Endometrial microvascular endothelial cells (primary cell): ENCODE results near the gene IL9R. TPM values are rescaled to one million over a fixed set of nuclear protein-coding genes. Genes with fewer than 3 reads are reported as not detected.
"Not testable (repeated sequence)": the region's sequence is repeated elsewhere in the genome, so short reads cannot be mapped to it uniquely, and the experiment has no call there.

Experiments
- in situ Hi-C: cut with HindIII; loops from 2 replicates; pipeline ENCODE4 v1.10.0; 2017; ENCODE audit warnings: low sequenced_read_pairs, low pct_unique_long_range_greater_than_20kb; ENCODE audit errors: inconsistent ontology term
- total RNA-seq: library from RNA; depleted of rRNA; stranded (reverse); fragments of >200 nt; gene quantifications from one replicate; pipeline ENCODE4 v1.2.3, GENCODE V29; 2015; ENCODE audit errors: inconsistent ontology term

IL9R gene
- total RNA-seq: not detected

GRCh38 chrX:155997436-155997835, at the start of gene IL9R:
Gene IL9R (plus strand): TSS chrX:155997696. CDS start chrX:155997760, 64 bp downstream.
- in situ Hi-C loops: no loop called here

- in situ Hi-C loops: no loop called here
These were observed 48.4 kb upstream of the IL9R start for GRCh38 chrX:155949098-155949497.

- in situ Hi-C loops: no loop called here
These were observed 46.2 kb upstream of the IL9R start for GRCh38 chrX:155951237-155951789.

GRCh38 chrX:155953055-155953454, 44.4 kb upstream of the IL9R start:
- in situ Hi-C loops: no loop called here

GRCh38 chrX:155954793-155955192, 42.7 kb upstream of the IL9R start:
- in situ Hi-C loops: no loop called here

- in situ Hi-C loops: no loop called here
These were observed 41.4 kb upstream of the IL9R start for GRCh38 chrX:155956099-155956498.

GRCh38 chrX:155956649-155957048, 40.8 kb upstream of the IL9R start:
- in situ Hi-C loops: no loop called here

- in situ Hi-C loops: no loop called here
These were observed 39.7 kb upstream of the IL9R start for GRCh38 chrX:155957843-155958242.

GRCh38 chrX:155959018-155959587, 38.4 kb upstream of the IL9R start:
- in situ Hi-C loops: no loop called here

GRCh38 chrX:155962906-155963305, 34.6 kb upstream of the IL9R start:
- in situ Hi-C loops: no loop called here

- in situ Hi-C loops: no loop called here
These were observed 30.6 kb upstream of the IL9R start for GRCh38 chrX:155966876-155967275.

GRCh38 chrX:155967653-155968325, 29.7 kb upstream of the IL9R start:
- in situ Hi-C loops: no loop called here

GRCh38 chrX:155968326-155968661, 29.2 kb upstream of the IL9R start:
- in situ Hi-C loops: no loop called here

- in situ Hi-C loops: no loop called here
These were observed 28.7 kb upstream of the IL9R start for GRCh38 chrX:155968791-155969190.

GRCh38 chrX:155971658-155972057, 25.8 kb upstream of the IL9R start:
- in situ Hi-C loops: not testable (repeated sequence)

- in situ Hi-C loops: not testable (repeated sequence)
These were observed 25.3 kb upstream of the IL9R start for GRCh38 chrX:155972241-155972640.

GRCh38 chrX:155983326-155983725, 14.2 kb upstream of the IL9R start:
- in situ Hi-C loops: no loop called here

- in situ Hi-C loops: no loop called here
These were observed 12.3 kb upstream of the IL9R start for GRCh38 chrX:155985208-155985607.

- in situ Hi-C loops: not testable (repeated sequence)
These were observed 10.5 kb upstream of the IL9R start for GRCh38 chrX:155986995-155987394.

GRCh38 chrX:155988859-155989258, 8.6 kb upstream of the IL9R start:
- in situ Hi-C loops: no loop called here

GRCh38 chrX:155993421-155993820, 4.1 kb upstream of the IL9R start:
- in situ Hi-C loops: no loop called here
